NCI-H524 treated with DMSO at 0.1 percent for 48 hours (cell line): ENCODE data around the gene PHF21A.
"Not testable (repeated sequence)": the region's sequence is repeated elsewhere in the genome, so short reads cannot be mapped to it uniquely, and the experiment has no call there.

ENCODE experiments used
- DNase-seq: peaks from one replicate; lab custom pipeline; 2025; lab: John Stamatoyannopoulos, UW

PHF21A gene

GRCh38 chr11:46120346-46121300 lies 631 bp downstream of the PHF21A start:
- peak; percentile 51 for DNase-seq

DNA sequence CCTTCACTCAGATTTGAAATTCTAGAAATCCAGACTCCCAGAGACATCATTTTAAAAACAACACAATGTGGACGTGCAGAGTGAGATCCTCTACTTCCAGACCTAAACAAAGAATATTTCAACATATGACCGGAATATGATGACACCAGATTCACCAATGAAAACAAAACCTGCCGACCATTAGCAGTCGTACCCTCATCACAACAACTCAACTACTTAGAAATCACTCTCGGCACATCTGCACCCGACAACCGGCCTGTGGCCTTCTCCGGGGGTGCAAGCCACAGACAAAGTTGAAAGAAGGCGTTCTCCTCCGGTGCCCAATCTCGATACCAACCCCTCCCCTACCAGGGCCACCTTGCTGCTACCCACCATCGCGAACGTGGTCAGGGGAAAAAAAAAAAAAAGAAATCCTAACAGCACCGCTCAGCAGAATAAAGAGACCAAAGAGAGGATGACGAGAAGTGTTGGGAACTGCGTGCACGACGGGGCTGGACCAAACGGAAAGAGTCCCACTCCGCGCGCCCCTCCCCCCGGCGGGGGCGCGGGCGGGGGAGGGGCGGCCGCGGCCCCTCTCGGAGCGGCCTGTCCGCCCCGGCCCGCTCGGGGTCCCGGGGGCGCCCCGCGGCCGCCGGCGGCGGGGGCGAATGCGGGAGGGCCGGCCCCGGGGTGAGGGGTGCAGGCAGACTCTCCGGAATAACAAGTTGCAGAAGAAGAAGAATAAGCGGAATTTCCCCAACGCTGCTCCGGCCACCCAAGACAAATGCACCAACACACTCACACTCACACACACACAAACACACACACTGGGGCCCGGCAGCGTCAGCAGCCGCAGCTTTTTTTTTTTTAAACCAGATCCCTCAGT lies 1.7 kb downstream of the PHF21A start:
- no peak for DNase-seq

DNA sequence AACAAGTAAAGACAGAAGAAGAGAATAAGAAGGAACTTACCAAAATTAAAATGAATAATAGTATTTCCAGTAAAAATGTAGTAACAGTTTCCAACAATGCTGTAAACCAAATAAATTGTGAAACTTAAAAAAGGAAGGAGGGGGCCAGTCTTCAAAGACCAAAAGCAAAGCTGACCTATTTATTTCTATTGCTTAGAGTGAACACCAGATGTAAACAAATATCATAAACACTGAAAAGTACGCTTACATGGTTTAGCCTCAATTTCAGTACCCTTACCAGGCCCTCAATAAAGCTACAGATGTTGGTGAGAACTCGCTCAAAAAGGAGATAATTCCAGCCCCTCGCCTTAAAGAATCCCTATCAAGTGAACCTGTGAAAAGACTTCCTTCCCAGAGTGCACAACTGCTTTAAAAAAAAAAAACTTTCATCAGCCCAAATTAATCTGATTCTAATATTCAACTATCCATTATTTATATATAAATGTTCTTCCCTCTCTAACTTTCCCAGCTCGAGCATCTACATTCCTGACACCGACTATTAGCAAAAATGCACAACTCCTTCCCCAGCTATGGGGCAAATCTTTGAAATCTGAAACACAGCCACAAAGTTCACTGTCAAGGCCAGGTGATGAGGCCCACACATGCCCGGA lies 2.4 kb downstream of the PHF21A start:
- no peak for DNase-seq

DNA sequence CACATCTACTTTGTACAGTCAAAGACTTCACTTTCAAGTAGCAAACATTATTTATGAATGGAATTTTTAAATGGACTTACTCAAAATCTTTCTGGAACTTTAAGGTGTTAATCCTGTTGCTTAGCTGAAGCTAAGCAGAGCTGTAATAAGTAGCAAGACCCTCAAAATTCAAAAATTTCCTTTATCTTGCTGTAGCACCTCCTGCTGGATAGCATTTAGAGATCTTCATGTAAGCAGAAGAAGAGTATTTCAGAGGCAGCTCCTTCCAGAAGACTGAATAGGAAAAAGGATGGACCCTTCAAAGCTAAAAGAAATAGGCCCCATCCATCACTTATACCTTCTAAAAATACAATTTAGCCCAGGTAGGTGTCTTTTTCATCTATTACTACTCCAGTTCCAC lies 3.4 kb downstream of the PHF21A start:
- no peak for DNase-seq

GRCh38 chr11:46116712-46117037 lies 4.6 kb downstream of the PHF21A start:
- not testable (repeated sequence) for DNase-seq

DNA sequence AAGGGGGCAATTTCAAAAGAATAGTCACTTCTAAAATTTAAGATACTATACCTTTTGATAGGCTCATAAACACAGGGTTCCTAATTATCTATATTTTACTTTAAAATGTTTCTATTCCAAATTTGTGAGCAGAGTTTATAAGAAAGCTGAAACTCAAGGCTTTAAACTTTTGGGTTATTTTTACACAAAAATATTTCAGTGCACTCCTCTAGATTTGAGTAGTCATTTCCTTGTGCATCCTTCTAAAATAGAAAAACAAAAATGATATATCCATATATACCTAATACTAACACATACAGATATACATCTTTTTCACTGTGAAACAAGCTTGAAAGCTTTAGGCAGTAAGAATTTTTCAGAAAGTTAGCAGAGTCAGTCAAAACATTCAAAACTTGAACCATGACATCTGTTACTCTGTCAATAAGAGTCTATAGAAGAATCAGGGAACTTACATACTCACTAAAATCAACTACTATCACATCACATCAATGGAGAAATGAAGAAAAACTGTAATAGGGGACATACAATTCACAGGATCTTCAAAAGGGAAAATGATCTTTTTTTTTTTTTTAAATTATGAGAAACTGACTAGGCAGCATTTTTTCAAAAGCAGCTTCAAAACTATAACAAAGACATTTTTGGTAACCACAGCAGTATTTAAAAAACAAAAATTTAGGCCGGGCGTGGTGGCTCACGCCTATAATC lies 5.1 kb downstream of the PHF21A start:
- DNase-seq, result no peak

DNA sequence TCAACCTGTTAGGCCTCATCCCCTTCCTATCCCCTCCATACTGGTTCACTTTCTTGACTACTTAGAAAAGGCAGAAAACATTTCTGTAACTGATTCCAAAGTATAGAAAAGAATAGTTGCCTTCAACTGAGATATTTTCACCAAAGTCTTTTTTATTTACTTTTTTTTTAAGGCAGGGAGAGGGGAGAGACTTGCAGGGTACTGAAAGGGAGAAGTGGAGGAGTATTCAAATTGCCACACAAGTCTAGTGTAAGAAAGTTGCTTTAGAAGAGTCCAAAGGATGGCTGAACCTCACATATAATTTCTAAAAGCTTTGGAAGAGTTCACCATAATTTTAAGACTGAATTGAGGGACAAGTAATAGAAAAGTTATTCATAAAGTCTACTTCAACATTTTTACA lies 6.3 kb downstream of the PHF21A start:
- DNase-seq, result no peak

DNA sequence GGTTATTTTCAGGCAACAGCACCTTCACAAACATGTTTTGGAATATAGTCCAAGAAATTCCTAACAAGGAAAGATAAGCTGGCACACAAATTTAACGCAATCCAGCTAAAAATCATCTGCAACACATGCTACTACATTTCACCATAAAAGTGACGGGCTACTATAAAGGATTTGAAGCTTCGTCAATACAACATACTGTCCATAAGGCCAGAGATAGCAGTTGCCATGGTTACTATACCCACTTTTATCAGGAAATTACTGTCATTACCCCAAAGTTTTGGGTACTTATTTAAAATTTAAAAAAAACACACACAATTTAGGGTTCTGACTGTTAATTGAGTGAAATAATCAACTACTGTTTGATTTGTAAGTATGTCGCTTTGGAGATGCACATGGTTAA lies 6.9 kb downstream of the PHF21A start:
- DNase-seq, result no peak

DNA sequence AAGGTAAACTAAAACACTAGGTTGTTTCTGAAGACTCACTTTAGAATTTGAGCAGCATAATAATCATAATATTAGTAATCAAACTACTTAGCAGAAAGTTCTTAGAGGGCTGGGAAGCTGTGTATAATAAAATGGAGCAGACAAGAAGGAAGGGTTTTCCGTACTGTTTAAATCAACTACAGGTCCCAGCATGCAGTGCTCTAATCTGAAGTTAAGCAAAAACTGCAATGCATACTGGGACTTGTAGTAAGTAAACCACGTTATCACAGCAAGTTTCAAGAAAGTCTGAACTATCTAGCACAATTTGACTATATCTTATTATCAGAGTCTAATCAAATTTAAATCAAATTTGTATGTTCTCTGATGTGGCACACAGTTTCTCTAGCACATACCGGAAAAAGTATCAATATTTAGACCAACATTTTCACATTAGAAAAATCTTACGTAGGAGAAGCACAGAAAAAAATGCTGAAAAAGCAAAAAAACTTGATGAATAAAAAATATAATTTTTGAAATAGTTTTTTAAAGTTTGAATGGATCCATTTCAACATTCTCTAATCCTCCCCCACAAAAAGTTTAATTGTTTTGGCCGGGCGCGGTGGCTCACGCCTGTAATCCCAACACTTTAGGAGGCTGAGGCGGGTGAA lies 8.2 kb downstream of the PHF21A start:
- peak; percentile 50 for DNase-seq

DNA sequence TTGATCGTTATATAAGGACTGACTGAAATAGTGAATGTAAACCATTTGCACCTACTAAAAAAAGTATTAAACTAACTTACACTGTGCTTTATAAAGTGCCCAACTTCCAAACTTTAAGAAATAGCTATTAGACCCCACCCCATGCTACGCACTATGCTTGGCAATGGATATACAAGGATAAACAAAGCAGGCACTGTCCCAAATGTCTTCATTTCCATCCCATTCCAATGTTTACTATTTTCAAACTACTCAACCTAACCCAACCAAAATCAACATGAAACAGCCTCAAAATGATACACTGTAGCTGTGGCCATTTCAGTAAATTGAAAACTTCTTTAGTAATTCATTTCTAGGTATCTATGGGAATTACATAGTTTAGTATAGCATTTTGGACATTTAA lies 12.5 kb downstream of the PHF21A start:
- no peak for DNase-seq

- no peak for DNase-seq
Observed at GRCh38 chr11:46107780-46108179, 13.5 kb downstream of the PHF21A start.

GRCh38 chr11:46107408-46107718 lies 13.9 kb downstream of the PHF21A start:
- DNase-seq, result no peak

GRCh38 chr11:46106530-46107407 lies 14.5 kb downstream of the PHF21A start:
- no peak for DNase-seq

- DNase-seq, result no peak
Observed at GRCh38 chr11:46105926-46106325, 15.3 kb downstream of the PHF21A start.

DNA sequence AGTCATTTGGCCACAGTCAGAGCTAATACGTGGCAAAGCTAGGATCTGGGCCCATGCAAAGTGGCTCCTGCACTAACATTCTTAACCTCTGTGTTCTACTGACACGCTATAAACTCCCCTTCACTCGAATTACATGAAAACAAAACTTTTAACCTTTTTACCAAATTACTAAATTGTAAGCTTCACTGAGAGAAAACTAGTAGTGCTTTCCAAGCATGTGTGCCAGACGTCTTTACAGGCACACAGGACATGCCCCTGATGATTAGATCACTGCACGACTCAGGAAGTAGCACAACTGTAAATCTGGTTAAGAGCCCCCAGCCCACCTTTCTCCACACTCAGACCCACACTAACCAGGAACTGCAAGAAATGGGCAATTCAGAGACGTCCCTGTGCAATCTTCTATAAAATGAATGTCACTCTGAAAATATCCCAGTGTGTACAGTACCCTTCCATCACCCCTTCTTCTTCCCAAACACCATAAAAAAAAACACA lies 16.1 kb downstream of the PHF21A start:
- DNase-seq, result no peak

GRCh38 chr11:46102843-46103242 lies 18.4 kb downstream of the PHF21A start:
- DNase-seq, result no peak

DNA sequence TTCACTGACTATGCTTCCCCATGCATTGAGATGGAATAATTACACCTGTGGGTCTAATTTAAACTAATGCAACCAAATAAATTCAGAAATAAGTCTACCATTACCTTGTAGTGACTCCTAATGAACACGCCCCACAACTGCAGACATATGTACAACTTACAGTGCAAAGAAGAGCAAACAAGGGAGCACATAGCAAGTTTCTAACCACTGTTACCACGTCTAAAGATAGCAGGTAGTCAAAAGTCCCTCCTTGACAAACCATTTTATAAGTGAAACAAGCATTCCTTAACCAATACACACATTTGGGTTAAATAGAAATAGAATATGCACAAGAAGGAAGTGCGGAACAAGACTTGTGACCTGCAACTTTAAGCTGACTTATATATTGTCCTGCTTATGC lies 20.6 kb downstream of the PHF21A start:
- no peak for DNase-seq

GRCh38 chr11:46099963-46100316 lies 21.3 kb downstream of the PHF21A start:
- no peak for DNase-seq

DNA sequence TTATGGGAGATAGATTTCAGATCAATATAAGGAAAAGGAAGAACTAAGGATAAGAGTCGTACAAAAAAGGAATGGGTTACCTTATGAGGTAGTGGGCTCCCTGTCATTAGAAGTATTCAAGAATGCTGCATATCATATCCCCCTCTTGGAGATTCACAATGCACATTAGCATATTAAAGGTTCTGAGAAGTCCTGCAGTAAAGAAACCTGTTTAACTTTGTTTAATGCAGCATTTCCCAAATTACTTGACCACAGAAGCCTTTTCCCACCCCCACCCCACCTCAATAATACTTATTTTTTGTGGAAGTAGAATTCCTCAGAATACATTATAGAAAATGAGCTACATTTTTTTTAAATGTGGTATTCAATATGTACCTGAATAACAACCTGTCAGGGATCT lies 30.9 kb downstream of the PHF21A start:
- DNase-seq, result no peak

GRCh38 chr11:46079662-46080061 lies 41.6 kb downstream of the PHF21A start:
- DNase-seq, result no peak

DNA sequence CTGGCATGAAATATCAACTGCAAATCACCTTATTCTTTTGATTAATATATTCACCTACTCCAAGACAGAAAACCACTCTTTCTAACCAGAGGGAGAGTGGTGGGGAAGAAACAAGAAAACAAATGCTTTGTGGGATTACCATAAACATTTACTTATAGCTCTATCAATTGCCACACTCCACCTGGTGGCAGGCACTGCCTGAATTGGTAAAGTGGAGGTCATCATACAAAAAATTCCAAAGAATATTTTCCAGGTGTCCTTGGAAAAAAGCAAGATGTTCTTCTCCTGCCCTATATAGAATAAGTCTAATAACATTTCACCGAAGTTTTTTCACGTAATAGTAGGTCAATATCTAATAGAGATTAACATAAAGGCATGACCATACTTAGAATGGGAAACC lies 45.3 kb downstream of the PHF21A start:
- DNase-seq, result no peak
